Renal cortical epithelial cell (primary cell): ENCODE results near the gene HIVEP3. TPM values are rescaled to one million over a fixed set of nuclear protein-coding genes. Genes with fewer than 3 reads are reported as not detected.

ENCODE experiments used
- DNase-seq: peaks from one replicate; pipeline ENCODE4 v3.0.0-alpha.2; 2011; ENCODE audit warnings: low read depth
- total RNA-seq: library from RNA; depleted of rRNA; stranded (reverse); fragments of >200 nt; gene quantifications from 2 replicates; pipeline ENCODE4 v1.2.3, GENCODE V29; 2014

The HIVEP3 gene
- total RNA-seq, 1 donor from 2014 or later: 3.3 TPM

DNA sequence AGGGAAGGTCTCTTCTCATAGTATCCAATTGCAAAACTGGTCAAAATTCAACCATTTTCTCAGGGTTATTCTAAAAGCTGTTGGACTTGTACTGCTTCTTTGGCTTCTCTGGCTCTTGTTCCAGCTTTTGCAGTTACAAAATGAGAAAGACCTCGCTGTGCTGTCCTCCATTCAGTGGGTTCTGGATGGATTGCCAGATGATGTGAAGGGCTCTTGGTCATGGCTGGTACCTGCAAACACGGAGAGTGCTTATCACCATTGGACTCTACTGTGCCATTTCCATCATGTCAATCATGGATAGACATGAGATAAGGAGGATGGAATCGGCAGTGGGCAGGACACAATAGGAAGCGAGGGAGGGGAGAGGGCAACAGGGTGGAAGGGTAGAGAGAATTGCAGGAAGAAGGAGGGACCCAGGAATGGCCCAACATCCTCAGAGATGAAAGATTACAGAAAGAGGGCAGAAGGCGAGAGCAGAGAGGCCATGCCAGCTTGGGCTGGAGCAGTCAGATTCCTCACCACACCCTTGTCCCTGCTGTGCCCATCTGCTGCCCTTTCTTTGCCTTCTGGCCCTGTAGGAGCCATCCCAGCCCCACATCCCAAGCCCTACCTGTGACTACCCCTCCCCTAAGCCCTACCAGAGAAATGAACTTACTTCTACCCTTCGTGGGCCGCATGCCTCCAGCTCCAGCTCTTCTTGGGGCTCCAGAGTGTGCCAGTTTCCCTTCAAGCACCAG, 70.3 kb downstream of the HIVEP3 start:
- no peak for DNase-seq

DNA sequence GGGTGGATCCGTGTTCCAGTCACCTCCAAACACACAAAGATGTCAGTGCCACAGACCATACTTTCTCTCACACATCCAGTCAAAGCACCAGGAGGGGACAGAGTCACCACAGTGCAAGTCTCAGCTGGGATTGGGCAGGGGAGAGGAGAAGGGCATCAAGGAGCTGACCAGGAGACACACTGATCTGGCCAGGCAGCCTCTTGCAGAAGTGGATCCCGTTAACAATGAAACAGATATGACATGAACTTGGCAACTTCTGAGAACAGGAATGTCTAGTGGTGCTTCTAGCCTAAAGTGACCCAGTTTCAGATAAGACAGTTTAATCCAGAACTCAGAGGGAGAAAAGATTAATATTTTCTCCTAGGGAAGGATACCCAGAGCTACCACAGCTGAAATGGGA, 71.0 kb downstream of the HIVEP3 start:
- no peak for DNase-seq

- peak; percentile 71 for DNase-seq
Measured at GRCh38 chr1:41846625-41847405, 71.9 kb downstream of the HIVEP3 start.

DNA sequence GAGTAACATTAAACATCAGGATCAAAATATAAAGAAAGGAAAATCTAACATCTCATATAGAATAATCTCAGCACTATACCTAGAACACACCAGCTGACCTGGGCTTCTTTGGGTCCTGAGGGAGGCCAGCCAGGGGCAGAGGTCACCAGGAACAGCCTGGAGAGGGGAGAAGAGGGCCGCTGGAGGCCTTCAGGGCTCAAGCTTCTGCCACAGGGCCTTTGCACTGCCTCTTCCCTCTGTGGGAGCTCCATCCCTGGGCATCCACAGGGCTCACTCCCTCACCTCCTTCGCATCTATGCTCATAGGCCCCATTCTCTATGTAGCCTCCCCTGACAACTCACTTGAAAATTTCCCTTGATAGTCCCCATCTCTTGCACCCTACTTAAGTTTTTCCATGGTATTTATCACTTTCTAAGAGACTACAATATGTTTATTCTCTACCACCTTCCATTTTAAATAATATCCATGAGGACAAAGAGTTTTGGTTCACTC, 73.9 kb downstream of the HIVEP3 start:
- no peak for DNase-seq

DNA sequence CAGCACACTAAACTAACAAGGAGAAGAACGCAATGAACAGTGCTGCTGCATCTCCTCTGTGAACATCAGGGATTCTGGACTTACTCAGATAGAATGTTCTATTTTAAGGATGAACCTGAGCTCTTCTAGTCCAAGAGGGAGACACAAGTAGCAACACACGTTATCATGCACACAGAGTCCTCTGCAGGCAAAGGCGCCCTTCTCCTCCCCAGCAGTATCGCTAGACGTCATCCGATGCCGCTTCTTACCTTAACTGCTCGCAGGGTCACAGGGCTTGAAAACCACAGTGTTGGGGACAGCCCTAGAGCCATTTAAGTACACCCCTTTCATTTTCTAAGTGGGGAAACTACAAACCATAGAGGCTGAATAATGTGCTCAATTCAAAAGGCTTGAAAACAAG, 74.5 kb downstream of the HIVEP3 start:
- no peak for DNase-seq

DNA sequence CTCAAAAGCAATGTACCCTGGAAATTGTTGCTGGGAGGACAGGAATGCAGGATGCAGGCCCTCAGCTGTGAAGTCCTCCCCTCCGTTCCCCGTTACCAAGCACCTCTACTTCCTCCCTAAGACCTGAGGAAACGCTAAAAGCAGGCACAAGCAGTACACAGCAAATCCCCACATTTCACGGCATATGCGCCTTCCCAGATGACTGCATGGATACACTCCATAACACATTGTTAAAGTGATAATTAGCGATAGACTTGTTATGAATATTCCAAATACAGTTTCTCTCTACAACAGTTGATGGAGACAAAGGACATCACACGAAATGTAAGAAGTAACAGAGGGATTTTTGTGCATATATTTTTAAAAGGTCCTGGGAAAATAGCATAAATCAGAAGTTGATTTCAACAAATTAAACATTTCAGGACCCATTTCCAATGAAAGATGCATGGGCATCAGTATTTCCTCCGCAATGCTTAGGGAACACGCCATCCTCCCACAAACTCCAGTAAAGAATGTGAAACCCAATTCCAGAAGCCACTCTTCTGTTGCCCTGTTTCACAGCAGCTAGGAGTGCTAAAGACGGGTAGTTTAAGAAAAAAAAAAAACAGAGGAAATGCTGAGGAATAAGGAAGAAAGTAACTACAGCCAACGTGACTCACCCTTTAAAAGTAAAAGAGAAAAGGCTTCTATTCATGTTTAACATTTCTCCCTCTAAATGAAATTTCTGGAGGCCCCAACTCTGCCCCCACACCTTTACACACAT, 75.5 kb downstream of the HIVEP3 start:
- peak; percentile 69 for DNase-seq

DNA sequence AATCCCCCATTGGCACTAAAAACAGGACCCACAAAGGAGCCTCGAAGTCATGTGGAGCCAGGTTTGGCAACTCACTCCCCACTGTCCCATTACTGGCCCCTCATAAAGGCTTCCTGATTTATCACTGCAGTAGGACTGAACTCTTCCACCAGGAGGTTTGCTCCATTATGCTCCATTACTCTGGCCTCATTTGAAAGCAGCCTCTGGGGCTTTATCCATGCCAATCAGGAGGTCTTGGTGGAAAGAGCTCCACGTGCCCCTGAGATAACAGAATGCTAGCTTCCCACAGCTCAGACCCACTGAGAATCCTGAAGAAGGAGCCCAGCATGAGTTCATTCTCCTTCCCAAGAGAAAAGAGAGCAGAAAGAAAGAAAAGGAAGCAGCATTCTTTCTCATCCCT, 76.4 kb downstream of the HIVEP3 start:
- DNase-seq: no peak

- peak; percentile 92 for DNase-seq
Measured at GRCh38 chr1:41840592-41841246, 78.0 kb downstream of the HIVEP3 start.

DNA sequence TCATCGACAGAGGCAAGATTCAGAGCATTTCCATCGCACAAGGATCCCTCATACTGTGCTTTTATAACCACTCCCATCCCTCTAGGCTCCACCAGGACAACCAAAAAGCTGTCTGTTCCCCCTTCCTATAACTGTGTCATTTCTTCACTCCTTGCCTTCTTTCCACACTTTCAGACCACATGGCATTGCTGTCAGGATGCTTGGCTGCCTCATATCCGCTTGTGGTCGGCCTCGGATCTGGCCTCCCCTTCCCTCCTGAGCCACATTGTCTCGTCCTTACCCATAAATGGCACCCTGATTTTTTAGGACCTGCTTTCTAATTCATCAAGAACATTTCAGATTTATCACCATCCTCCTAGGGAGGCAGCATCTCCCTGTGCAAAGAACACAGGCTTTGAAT, 80.5 kb downstream of the HIVEP3 start:
- DNase-seq: no peak

GRCh38 chr1:41837691-41838090, 81.0 kb downstream of the HIVEP3 start:
- DNase-seq: no peak

DNA sequence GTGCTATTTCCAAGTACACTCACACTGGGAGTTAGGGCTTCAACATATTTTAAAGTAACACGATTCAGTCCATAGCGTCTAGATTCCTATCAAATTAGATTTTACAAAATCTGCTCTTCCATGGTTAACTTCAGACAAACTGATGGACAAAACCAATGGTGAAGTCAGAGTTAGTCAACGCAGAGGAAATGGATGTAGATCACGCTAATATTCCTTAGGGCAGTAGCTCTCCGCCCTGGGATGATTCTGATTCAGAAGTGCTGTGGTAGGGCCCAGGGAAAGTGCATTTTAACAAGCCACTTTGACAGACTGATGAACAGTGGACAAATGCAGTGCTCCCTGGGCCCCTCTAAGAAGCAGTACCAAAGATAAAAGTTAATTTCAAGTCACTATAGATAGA, 83.2 kb downstream of the HIVEP3 start:
- DNase-seq: no peak

DNA sequence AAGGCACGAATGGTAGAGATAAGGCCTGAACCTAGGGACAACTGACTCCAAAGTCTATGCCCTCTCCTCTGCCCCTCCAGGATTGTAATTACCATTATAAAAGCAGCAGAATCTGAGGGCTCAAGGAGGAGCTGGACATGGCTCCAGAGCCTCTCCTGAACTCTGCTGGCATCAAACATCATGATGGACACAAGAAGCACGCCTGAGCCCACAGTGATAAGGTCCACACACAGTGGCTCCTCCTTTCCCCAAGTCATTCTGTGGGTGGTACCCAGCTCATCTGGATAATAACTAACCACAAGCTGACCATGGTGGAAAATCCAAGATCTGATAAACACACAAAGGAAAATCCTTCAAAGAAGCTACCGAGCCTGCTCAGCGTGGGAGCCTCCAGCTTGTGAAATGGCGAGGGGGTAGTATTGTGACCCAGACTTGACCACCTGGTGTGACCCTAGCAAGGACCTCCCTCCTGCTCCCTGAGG, 85.2 kb downstream of the HIVEP3 start:
- no peak for DNase-seq

DNA sequence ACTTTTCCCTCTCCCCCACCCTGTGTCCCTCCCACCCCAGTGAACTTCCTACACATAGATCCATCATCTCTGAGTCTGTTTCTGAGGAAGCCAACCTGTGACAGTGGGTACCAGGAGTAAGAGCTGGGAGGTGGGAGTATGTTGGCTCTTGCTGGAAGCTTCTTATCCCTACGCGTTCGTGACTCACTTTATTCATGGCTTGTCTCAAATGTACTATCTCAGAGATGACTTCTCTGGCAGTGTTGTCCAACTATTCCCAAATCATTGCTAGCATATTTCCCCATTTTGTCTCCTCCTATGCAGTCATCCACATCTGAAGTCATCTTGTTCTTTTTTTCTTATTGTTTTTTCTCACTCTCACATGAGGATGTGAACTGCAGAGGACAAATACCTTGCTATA, 88.0 kb downstream of the HIVEP3 start:
- no peak for DNase-seq

DNA sequence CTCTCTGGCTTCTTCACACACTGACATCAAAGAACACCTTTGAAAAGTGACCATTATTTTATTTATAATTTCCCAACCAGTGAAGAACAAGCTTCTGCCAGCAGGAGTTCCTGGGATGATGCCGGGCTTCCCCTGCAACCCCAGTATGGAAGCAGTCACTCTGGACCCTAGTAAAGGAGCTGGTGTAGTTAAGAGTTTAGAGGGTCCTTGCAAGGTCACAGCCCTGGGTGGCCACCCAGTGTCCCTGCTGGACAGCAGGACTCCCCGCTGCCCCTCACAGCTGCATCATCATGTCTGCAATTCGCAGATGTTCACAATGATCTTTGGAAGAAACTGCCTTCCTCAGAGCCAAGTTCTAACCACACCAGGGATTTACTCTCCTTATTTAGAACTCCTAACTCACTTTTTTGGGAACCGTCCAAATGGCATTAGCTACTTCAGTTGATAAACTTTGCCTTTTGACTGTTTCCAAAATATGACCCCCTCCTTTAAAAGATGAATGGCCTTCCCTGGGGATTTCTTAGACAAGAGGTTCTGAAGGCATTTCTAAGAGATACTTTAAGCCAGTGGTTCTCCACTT, 90.6 kb downstream of the HIVEP3 start:
- no peak for DNase-seq

- DNase-seq: peak; percentile 46
Measured at GRCh38 chr1:41823471-41823870, 95.3 kb downstream of the HIVEP3 start.

- no peak for DNase-seq
Measured at GRCh38 chr1:41822866-41823265, 95.9 kb downstream of the HIVEP3 start.

GRCh38 chr1:41819843-41820242, 98.9 kb downstream of the HIVEP3 start:
- DNase-seq: no peak

GRCh38 chr1:41819069-41819468, 99.7 kb downstream of the HIVEP3 start:
- no peak for DNase-seq

DNA sequence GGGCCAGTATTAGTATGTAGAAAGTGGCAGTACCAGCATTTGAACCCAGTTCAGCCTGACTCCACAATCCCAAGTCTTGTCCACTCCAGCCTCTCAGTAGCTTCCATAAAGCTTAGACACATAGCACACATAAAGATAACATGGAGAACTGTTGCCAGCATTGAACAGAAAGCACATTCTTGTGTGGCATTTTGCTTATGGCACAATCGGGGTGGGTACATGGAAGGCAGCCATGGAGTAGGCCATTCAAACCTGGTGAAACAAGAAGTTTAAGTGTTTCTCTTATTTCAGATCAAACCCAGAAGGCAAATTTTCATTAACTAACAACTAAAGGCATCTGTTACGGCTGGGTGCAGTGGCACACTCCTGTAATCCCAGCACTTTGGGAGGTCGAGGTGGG, 102.7 kb downstream of the HIVEP3 start:
- DNase-seq: peak; percentile 19

GRCh38 chr1:41813755-41814745, 104.7 kb downstream of the HIVEP3 start:
- no peak for DNase-seq
